ENCODE data around the gene SMG6.
"Not testable (repeated sequence)": the region's sequence is repeated elsewhere in the genome, so short reads cannot be mapped to it uniquely, and the experiment has no call there.

The SMG6 gene

GRCh38 chr17:2143332-2143731 is 160.3 kb downstream of the SMG6 start:
- no peak overlapping the region for H3K4me3 ChIP-seq (ENCODE audit: low read length in 2 of 2)
- H3K9me3 ChIP-seq (replicated peaks in 1 of 2; ENCODE audit: control insufficient read depth in 2 of 2, insufficient read depth in 1 of 2, low read depth in 1 of 2, low read length in 2 of 2) = no peaks in the 10 kb centered on the region
- H3K4me1 ChIP-seq (ENCODE audit: control insufficient read depth in 2 of 2, insufficient read depth in 1 of 2, low read depth in 1 of 2, low read length in 2 of 2) = peaks cover 2 to 8% of the 10 kb centered on the region in 2 donors
- no peak overlapping the region for H3K27ac ChIP-seq (replicated peaks; ENCODE audit: low read length)
- H3K14ac ChIP-seq (ENCODE audit: low read length) = no peak overlapping the region
- H3K18ac ChIP-seq (ENCODE audit: low read length) = no peak overlapping the region
- no peak overlapping the region for H2BK5ac ChIP-seq (ENCODE audit: low read length)
- WGBS, 2 donors (ENCODE audit: extremely low coverage in 2 of 2, insufficient read length in 2 of 2, insufficient replicate concordance in 1 of 2) = 100% methylated on average over 2 of the region's 3 CpGs
- H2BK120ac ChIP-seq (ENCODE audit: low read depth, low read length) = no peak overlapping the region
- H2BK15ac ChIP-seq (ENCODE audit: low read length) = no peak overlapping the region
- H3K4me2 ChIP-seq (ENCODE audit: insufficient read depth, low read length, poor library complexity, severe bottlenecking) = no peak overlapping the region
- no peak overlapping the region for H2AFZ ChIP-seq (ENCODE audit: low read length)
- no peak overlapping the region for H4K8ac ChIP-seq (ENCODE audit: low read depth, low read length)
- no peak for DNase-seq (ENCODE audit: low spot score)
- H3K23ac ChIP-seq (ENCODE audit: low read depth, low read length, poor library complexity) = no peak overlapping the region
- no peak overlapping the region for H3K9ac ChIP-seq (ENCODE audit: low read depth, low read length, poor library complexity)
- H3K36me3 ChIP-seq (replicated peaks in 1 of 2; ENCODE audit: control insufficient read depth in 2 of 2, insufficient read depth in 2 of 2, low read length in 2 of 2) = peaks cover 0 to 24% of the 10 kb centered on the region in 2 donors
- no peaks in the 10 kb centered on the region for H3K79me1 ChIP-seq (ENCODE audit: low read depth, low read length)
- H3K4ac ChIP-seq (ENCODE audit: low read length) = no peak overlapping the region
- no peaks in the 10 kb centered on the region for H3K27me3 ChIP-seq (ENCODE audit: control insufficient read depth in 3 of 3, insufficient read depth in 3 of 3, low read depth in 1 of 3, low read length in 3 of 3)
- no peak overlapping the region for H4K91ac ChIP-seq (ENCODE audit: low read depth, low read length, poor library complexity)
- H2AK5ac ChIP-seq (ENCODE audit: low read depth, low read length) = no peak overlapping the region
- H2BK12ac ChIP-seq (ENCODE audit: low read length) = no peak overlapping the region

- not testable (repeated sequence) for H2BK120ac ChIP-seq (ENCODE audit: low read depth, low read length); H4K91ac ChIP-seq (ENCODE audit: low read depth, low read length, poor library complexity); DNase-seq (ENCODE audit: low spot score); H3K4me3 ChIP-seq (ENCODE audit: low read length in 2 of 2); H3K14ac ChIP-seq (ENCODE audit: low read length); H3K18ac ChIP-seq (ENCODE audit: low read length); H2AK5ac ChIP-seq (ENCODE audit: low read depth, low read length); H3K9me3 ChIP-seq (replicated peaks in 1 of 2; ENCODE audit: control insufficient read depth in 2 of 2, insufficient read depth in 1 of 2, low read depth in 1 of 2, low read length in 2 of 2); H3K4ac ChIP-seq (ENCODE audit: low read length); H3K79me1 ChIP-seq (ENCODE audit: low read depth, low read length); H3K27ac ChIP-seq (replicated peaks; ENCODE audit: low read length); H2BK12ac ChIP-seq (ENCODE audit: low read length); H3K23ac ChIP-seq (ENCODE audit: low read depth, low read length, poor library complexity); H3K9ac ChIP-seq (ENCODE audit: low read depth, low read length, poor library complexity); H3K27me3 ChIP-seq (ENCODE audit: control insufficient read depth in 3 of 3, insufficient read depth in 3 of 3, low read depth in 1 of 3, low read length in 3 of 3); H2BK5ac ChIP-seq (ENCODE audit: low read length); H4K8ac ChIP-seq (ENCODE audit: low read depth, low read length); H2BK15ac ChIP-seq (ENCODE audit: low read length); H2AFZ ChIP-seq (ENCODE audit: low read length); H3K4me2 ChIP-seq (ENCODE audit: insufficient read depth, low read length, poor library complexity, severe bottlenecking)
- WGBS, 2 donors (ENCODE audit: extremely low coverage in 2 of 2, insufficient read length in 2 of 2, insufficient replicate concordance in 1 of 2) = no CpG with 5 or more reads among the region's 8 CpGs
- peaks cover 0 to 21% of the 10 kb centered on the region in 2 donors for H3K36me3 ChIP-seq (replicated peaks in 1 of 2; ENCODE audit: control insufficient read depth in 2 of 2, insufficient read depth in 2 of 2, low read length in 2 of 2)
- peaks cover 4 to 14% of the 10 kb centered on the region in 2 donors for H3K4me1 ChIP-seq (ENCODE audit: control insufficient read depth in 2 of 2, insufficient read depth in 1 of 2, low read depth in 1 of 2, low read length in 2 of 2)
These were observed 160.9 kb downstream of the SMG6 start for GRCh38 chr17:2142682-2143081.

GRCh38 chr17:2140683-2141082 is 162.9 kb downstream of the SMG6 start:
- H3K14ac ChIP-seq (ENCODE audit: low read length) = no peak overlapping the region
- no peak overlapping the region for H3K23ac ChIP-seq (ENCODE audit: low read depth, low read length, poor library complexity)
- no peak overlapping the region for H3K4me3 ChIP-seq (ENCODE audit: low read length in 2 of 2)
- no peak overlapping the region for H2BK12ac ChIP-seq (ENCODE audit: low read length)
- no peaks in the 10 kb centered on the region for H3K27me3 ChIP-seq (ENCODE audit: control insufficient read depth in 3 of 3, insufficient read depth in 3 of 3, low read depth in 1 of 3, low read length in 3 of 3)
- H3K36me3 ChIP-seq (replicated peaks in 1 of 2; ENCODE audit: control insufficient read depth in 2 of 2, insufficient read depth in 2 of 2, low read length in 2 of 2) = peaks cover 0 to 14% of the 10 kb centered on the region in 2 donors
- H4K91ac ChIP-seq (ENCODE audit: low read depth, low read length, poor library complexity) = no peak overlapping the region
- H2AFZ ChIP-seq (ENCODE audit: low read length) = no peak overlapping the region
- H3K4me2 ChIP-seq (ENCODE audit: insufficient read depth, low read length, poor library complexity, severe bottlenecking) = no peak overlapping the region
- H4K8ac ChIP-seq (ENCODE audit: low read depth, low read length) = no peak overlapping the region
- H2BK120ac ChIP-seq (ENCODE audit: low read depth, low read length) = no peak overlapping the region
- no peaks in the 10 kb centered on the region for H3K9me3 ChIP-seq (replicated peaks in 1 of 2; ENCODE audit: control insufficient read depth in 2 of 2, insufficient read depth in 1 of 2, low read depth in 1 of 2, low read length in 2 of 2)
- H2BK5ac ChIP-seq (ENCODE audit: low read length) = no peak overlapping the region
- H3K4me1 ChIP-seq (ENCODE audit: control insufficient read depth in 2 of 2, insufficient read depth in 1 of 2, low read depth in 1 of 2, low read length in 2 of 2) = peaks cover 8 to 20% of the 10 kb centered on the region in 2 donors
- no peak for DNase-seq (ENCODE audit: low spot score)
- H3K18ac ChIP-seq (ENCODE audit: low read length) = no peak overlapping the region
- H3K79me1 ChIP-seq (ENCODE audit: low read depth, low read length) = no peaks in the 10 kb centered on the region
- H2AK5ac ChIP-seq (ENCODE audit: low read depth, low read length) = no peak overlapping the region
- no peak overlapping the region for H3K4ac ChIP-seq (ENCODE audit: low read length)
- no peak overlapping the region for H3K9ac ChIP-seq (ENCODE audit: low read depth, low read length, poor library complexity)
- H3K27ac ChIP-seq (replicated peaks; ENCODE audit: low read length) = no peak overlapping the region
- H2BK15ac ChIP-seq (ENCODE audit: low read length) = no peak overlapping the region

- H3K27ac ChIP-seq (replicated peaks; ENCODE audit: low read length) = no peak overlapping the region
These were observed 164.8 kb downstream of the SMG6 start for GRCh38 chr17:2138761-2139160.

More at GRCh38 chr17:2138761-2139160, 164.8 kb downstream of the SMG6 start:
- H3K27me3 ChIP-seq (ENCODE audit: control insufficient read depth in 3 of 3, insufficient read depth in 3 of 3, low read depth in 1 of 3, low read length in 3 of 3) = no peaks in the 10 kb centered on the region
- H2BK12ac ChIP-seq (ENCODE audit: low read length) = no peak overlapping the region
- no peaks in the 10 kb centered on the region for H3K79me1 ChIP-seq (ENCODE audit: low read depth, low read length)
- WGBS, 2 donors (ENCODE audit: extremely low coverage in 2 of 2, insufficient read length in 2 of 2, insufficient replicate concordance in 1 of 2) = no CpG with 5 or more reads among the region's 2 CpGs
- no peaks in the 10 kb centered on the region for H3K9me3 ChIP-seq (replicated peaks in 1 of 2; ENCODE audit: control insufficient read depth in 2 of 2, insufficient read depth in 1 of 2, low read depth in 1 of 2, low read length in 2 of 2)
- H2BK5ac ChIP-seq (ENCODE audit: low read length) = no peak overlapping the region
- no peak overlapping the region for H3K14ac ChIP-seq (ENCODE audit: low read length)
- H3K4me2 ChIP-seq (ENCODE audit: insufficient read depth, low read length, poor library complexity, severe bottlenecking) = no peak overlapping the region
- no peak overlapping the region for H4K91ac ChIP-seq (ENCODE audit: low read depth, low read length, poor library complexity)
- H3K4me1 ChIP-seq (ENCODE audit: control insufficient read depth in 2 of 2, insufficient read depth in 1 of 2, low read depth in 1 of 2, low read length in 2 of 2) = peaks cover 8 to 20% of the 10 kb centered on the region in 2 donors
- peaks cover 0 to 4% of the 10 kb centered on the region in 2 donors for H3K36me3 ChIP-seq (replicated peaks in 1 of 2; ENCODE audit: control insufficient read depth in 2 of 2, insufficient read depth in 2 of 2, low read length in 2 of 2)
- H2AFZ ChIP-seq (ENCODE audit: low read length) = no peak overlapping the region
- no peak for DNase-seq (ENCODE audit: low spot score)
- H4K8ac ChIP-seq (ENCODE audit: low read depth, low read length) = no peak overlapping the region
- no peak overlapping the region for H2AK5ac ChIP-seq (ENCODE audit: low read depth, low read length)
- no peak overlapping the region for H3K4me3 ChIP-seq (ENCODE audit: low read length in 2 of 2)
- H3K4ac ChIP-seq (ENCODE audit: low read length) = no peak overlapping the region
- no peak overlapping the region for H2BK120ac ChIP-seq (ENCODE audit: low read depth, low read length)
- no peak overlapping the region for H3K23ac ChIP-seq (ENCODE audit: low read depth, low read length, poor library complexity)
- H2BK15ac ChIP-seq (ENCODE audit: low read length) = no peak overlapping the region
- no peak overlapping the region for H3K9ac ChIP-seq (ENCODE audit: low read depth, low read length, poor library complexity)
- H3K18ac ChIP-seq (ENCODE audit: low read length) = no peak overlapping the region
